ENCODE measurements around the gene MT1G.

The MT1G gene

GRCh38 chr16:56713794-56714193 lies 45.9 kb upstream of the MT1G start:
- H3K4me3 ChIP-seq (ENCODE audit: low read length), result no peak overlapping the region
- DNase-seq, result no peak
- TF ChIP-seq EZH2phosphoT487 (IDR thresholded peaks at IDR 0.05; ENCODE audit: low read length) (no peak), EZH2 (optimal IDR thresholded peaks at IDR 0.05; ENCODE audit: low read depth, low read length) (no peak)
- TF ChIP-seq, protein P1, sequence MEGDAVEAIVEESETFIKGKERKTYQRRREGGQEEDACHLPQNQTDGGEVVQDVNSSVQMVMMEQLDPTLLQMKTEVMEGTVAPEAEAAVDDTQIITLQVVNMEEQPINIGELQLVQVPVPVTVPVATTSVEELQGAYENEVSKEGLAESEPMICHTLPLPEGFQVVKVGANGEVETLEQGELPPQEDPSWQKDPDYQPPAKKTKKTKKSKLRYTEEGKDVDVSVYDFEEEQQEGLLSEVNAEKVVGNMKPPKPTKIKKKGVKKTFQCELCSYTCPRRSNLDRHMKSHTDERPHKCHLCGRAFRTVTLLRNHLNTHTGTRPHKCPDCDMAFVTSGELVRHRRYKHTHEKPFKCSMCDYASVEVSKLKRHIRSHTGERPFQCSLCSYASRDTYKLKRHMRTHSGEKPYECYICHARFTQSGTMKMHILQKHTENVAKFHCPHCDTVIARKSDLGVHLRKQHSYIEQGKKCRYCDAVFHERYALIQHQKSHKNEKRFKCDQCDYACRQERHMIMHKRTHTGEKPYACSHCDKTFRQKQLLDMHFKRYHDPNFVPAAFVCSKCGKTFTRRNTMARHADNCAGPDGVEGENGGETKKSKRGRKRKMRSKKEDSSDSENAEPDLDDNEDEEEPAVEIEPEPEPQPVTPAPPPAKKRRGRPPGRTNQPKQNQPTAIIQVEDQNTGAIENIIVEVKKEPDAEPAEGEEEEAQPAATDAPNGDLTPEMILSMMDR (IDR thresholded peaks at IDR 0.05; ENCODE audit: low read length), result no peak
- no peak overlapping the region for H3K27ac ChIP-seq (ENCODE audit: low read length)
- no peaks in the 10 kb centered on the region for H3K27me3 ChIP-seq (replicated peaks; ENCODE audit: insufficient read depth, low read length)
- no peak overlapping the region for H3K4me2 ChIP-seq (ENCODE audit: low read depth, low read length)
- no peaks in the 10 kb centered on the region for H3K79me2 ChIP-seq (ENCODE audit: low read length)
- H2AFZ ChIP-seq (ENCODE audit: low read length), result no peak overlapping the region
- H3K9ac ChIP-seq (ENCODE audit: low read length), result no peak overlapping the region
- no peaks in the 10 kb centered on the region for H3K9me2 ChIP-seq (replicated peaks; ENCODE audit: insufficient read depth, low read length)
- H3F3A ChIP-seq (ENCODE audit: insufficient read depth, low read length), result no peaks in the 10 kb centered on the region
- no peaks in the 10 kb centered on the region for H3K4me1 ChIP-seq (ENCODE audit: low read length)
- H4K20me1 ChIP-seq (ENCODE audit: insufficient read depth, low read length), result no peaks in the 10 kb centered on the region
- H3K36me3 ChIP-seq (replicated peaks; ENCODE audit: insufficient read depth, low read length), result no peaks in the 10 kb centered on the region
- H3K9me3 ChIP-seq (replicated peaks; ENCODE audit: insufficient read depth, low read length), result no peaks in the 10 kb centered on the region

DNA sequence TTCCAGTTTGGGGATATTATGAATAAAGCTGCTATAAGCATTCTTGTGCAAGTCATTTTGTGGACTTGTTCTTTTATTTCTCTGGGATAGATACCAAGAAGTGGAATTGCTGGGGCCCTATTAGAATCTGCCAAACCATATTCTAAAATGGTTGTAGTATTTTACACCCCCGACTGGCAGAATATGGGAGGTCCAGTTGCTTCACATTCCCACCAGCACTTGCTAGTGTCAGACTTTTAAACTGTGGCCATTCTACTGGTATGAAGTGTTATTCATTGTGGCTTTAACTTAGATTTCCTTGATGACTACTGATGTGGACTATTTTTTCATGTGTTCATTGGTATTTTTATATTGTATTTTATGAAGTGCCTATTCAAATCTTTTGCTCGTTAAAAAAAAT lies 44.0 kb upstream of the MT1G start:
- H3K27me3 ChIP-seq (replicated peaks; ENCODE audit: insufficient read depth, low read length), result no peaks in the 10 kb centered on the region
- no peak overlapping the region for H3K4me2 ChIP-seq (ENCODE audit: low read depth, low read length)
- H3K4me3 ChIP-seq (ENCODE audit: low read length), result no peak overlapping the region
- H2AFZ ChIP-seq (ENCODE audit: low read length), result no peak overlapping the region
- no peak overlapping the region for H3K27ac ChIP-seq (ENCODE audit: low read length)
- no peaks in the 10 kb centered on the region for H3K9me3 ChIP-seq (replicated peaks; ENCODE audit: insufficient read depth, low read length)
- TF ChIP-seq EZH2phosphoT487 (IDR thresholded peaks at IDR 0.05; ENCODE audit: low read length) (no peak), EZH2 (optimal IDR thresholded peaks at IDR 0.05; ENCODE audit: low read depth, low read length) (no peak)
- TF ChIP-seq, protein P1 (IDR thresholded peaks at IDR 0.05; ENCODE audit: low read length), result no peak
- no peaks in the 10 kb centered on the region for H3K4me1 ChIP-seq (ENCODE audit: low read length)
- H4K20me1 ChIP-seq (ENCODE audit: insufficient read depth, low read length), result no peaks in the 10 kb centered on the region
- no peaks in the 10 kb centered on the region for H3K79me2 ChIP-seq (ENCODE audit: low read length)
- H3K9me2 ChIP-seq (replicated peaks; ENCODE audit: insufficient read depth, low read length), result no peaks in the 10 kb centered on the region
- H3K36me3 ChIP-seq (replicated peaks; ENCODE audit: insufficient read depth, low read length), result no peaks in the 10 kb centered on the region
- H3F3A ChIP-seq (ENCODE audit: insufficient read depth, low read length), result no peaks in the 10 kb centered on the region
- no peak overlapping the region for H3K9ac ChIP-seq (ENCODE audit: low read length)
- DNase-seq, result no peak

- TF ChIP-seq, protein P1 (IDR thresholded peaks at IDR 0.05; ENCODE audit: low read length), result no peak
- no peak for TF ChIP-seq EZH2 (optimal IDR thresholded peaks at IDR 0.05; ENCODE audit: low read depth, low read length)
- no peak for TF ChIP-seq EZH2phosphoT487 (IDR thresholded peaks at IDR 0.05; ENCODE audit: low read length)
- H3F3A ChIP-seq (ENCODE audit: insufficient read depth, low read length), result no peaks in the 10 kb centered on the region
- no peak overlapping the region for H2AFZ ChIP-seq (ENCODE audit: low read length)
- no peak overlapping the region for H3K4me2 ChIP-seq (ENCODE audit: low read depth, low read length)
- no peaks in the 10 kb centered on the region for H3K27me3 ChIP-seq (replicated peaks; ENCODE audit: insufficient read depth, low read length)
- no peak for DNase-seq
- H3K9me2 ChIP-seq (replicated peaks; ENCODE audit: insufficient read depth, low read length), result no peaks in the 10 kb centered on the region
- H3K36me3 ChIP-seq (replicated peaks; ENCODE audit: insufficient read depth, low read length), result no peaks in the 10 kb centered on the region
- H3K4me3 ChIP-seq (ENCODE audit: low read length), result no peak overlapping the region
- H3K79me2 ChIP-seq (ENCODE audit: low read length), result no peaks in the 10 kb centered on the region
- H3K4me1 ChIP-seq (ENCODE audit: low read length), result no peaks in the 10 kb centered on the region
- no peak overlapping the region for H3K9ac ChIP-seq (ENCODE audit: low read length)
- no peak overlapping the region for H3K27ac ChIP-seq (ENCODE audit: low read length)
- no peaks in the 10 kb centered on the region for H3K9me3 ChIP-seq (replicated peaks; ENCODE audit: insufficient read depth, low read length)
- no peaks in the 10 kb centered on the region for H4K20me1 ChIP-seq (ENCODE audit: insufficient read depth, low read length)
These were observed 42.4 kb upstream of the MT1G start for GRCh38 chr16:56710181-56710737.
